GM12872 (cell line): ENCODE results near the gene LAMA2.

Source experiments
- CTCF ChIP-seq: IDR thresholded peaks from 3 replicates; pipeline ENCODE4 v1.5.1; 2011; ENCODE audit warnings: low read depth, mild to moderate bottlenecking, low read length, moderate library complexity; ENCODE audit not compliant: insufficient read depth

The LAMA2 gene

GRCh38 chr6:129510950-129511349 is 628.0 kb downstream of the LAMA2 start:
- no peak for TF ChIP-seq CTCF

- TF ChIP-seq CTCF: no peak
Measured at GRCh38 chr6:129513471-129513870, 630.5 kb downstream of the LAMA2 start.

GRCh38 chr6:129515004-129515403 is 632.1 kb downstream of the LAMA2 start:
- TF ChIP-seq CTCF: no peak

- TF ChIP-seq CTCF: no peak
Measured at GRCh38 chr6:129516005-129516404, 633.1 kb downstream of the LAMA2 start.

- no peak for TF ChIP-seq CTCF
Measured at GRCh38 chr6:129516787-129517186, 633.8 kb downstream of the LAMA2 start.

- TF ChIP-seq CTCF: no peak
Measured at GRCh38 chr6:129517288-129517687, 634.4 kb downstream of the LAMA2 start.

- TF ChIP-seq CTCF: no peak
Measured at GRCh38 chr6:129519750-129520149, 636.8 kb downstream of the LAMA2 start.

GRCh38 chr6:129521946-129522345 is 639.0 kb downstream of the LAMA2 start:
- no peak for TF ChIP-seq CTCF
